Measurements from ENCODE around the gene UGDH.

Gene UGDH

DNA sequence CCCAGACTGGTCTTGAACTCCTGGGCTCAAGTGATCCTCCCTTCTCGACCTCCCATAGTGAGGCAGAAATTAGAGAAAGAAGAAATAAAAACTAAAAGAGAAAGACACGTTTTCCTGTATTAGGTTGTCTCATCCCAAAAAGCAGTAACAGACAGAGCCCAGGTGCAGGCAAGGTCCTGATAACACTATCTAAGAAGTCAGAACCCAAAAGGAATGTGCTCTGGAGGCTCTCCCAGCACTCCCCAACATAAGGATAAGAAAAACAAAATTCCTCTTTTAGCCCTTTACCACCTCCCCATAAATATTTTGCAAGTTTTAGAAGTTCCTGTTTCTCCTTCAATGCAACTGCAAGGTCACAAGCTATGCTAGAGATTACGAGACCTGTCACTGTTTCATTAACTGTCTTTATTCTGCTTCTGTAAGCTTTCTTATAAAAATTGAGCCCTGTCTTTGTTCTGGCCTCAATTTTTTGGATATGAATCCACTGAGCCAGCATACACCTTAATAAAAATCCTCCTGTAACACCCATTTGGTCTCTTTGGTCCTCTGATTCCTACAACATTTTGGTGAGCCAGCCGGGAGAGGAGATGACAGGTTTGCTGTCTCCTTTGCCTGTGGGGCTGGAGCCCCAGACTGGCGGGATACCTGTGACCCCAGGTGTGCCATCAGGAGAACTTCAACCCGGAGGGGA lies 42.5 kb downstream of the UGDH start:
- Histone ChIP-seq H2AK5ac (ENCODE audit: low read length) (no peak overlapping the region), H4K91ac (ENCODE audit: low read depth, low read length) (no peak overlapping the region), H3K79me2 (ENCODE audit: control insufficient read depth, insufficient read depth, low read length, poor library complexity) (no peaks in the 10 kb centered on the region), H4K12ac (ENCODE audit: low read depth, low read length) (no peak overlapping the region), H4K8ac (ENCODE audit: low read depth, low read length) (no peak overlapping the region), H2BK12ac (ENCODE audit: low read length) (no peak overlapping the region), H3K14ac (ENCODE audit: low read length) (no peak overlapping the region), H3K9me3 (ENCODE audit: insufficient read depth, low read depth, low read length) (peaks cover 2% of the 10 kb centered on the region), H2BK5ac (ENCODE audit: low read depth, low read length, poor library complexity) (no peak overlapping the region), H3K36me3 (ENCODE audit: control insufficient read depth in 1 of 2, insufficient read depth in 2 of 2, low read length in 2 of 2) (no peaks in the 10 kb centered on the region), H3K23ac (ENCODE audit: low read length) (no peak overlapping the region), H2BK120ac (ENCODE audit: insufficient read depth, low read length, poor library complexity) (no peak overlapping the region), H3K4me1 (ENCODE audit: control insufficient read depth in 1 of 2, insufficient read depth in 2 of 2, low read length in 2 of 2) (peaks cover 4 to 7% of the 10 kb centered on the region in 2 experiments), H3K79me1 (ENCODE audit: low read length) (no peaks in the 10 kb centered on the region), H3K27ac (ENCODE audit: low read depth, low read length) (no peak overlapping the region), H3K4ac (ENCODE audit: low read depth, low read length) (no peak overlapping the region), H3K4me3 (ENCODE audit: low read depth, low read length) (no peak overlapping the region), H2AFZ (ENCODE audit: insufficient read depth, low read length, poor library complexity) (no peak overlapping the region), H3K9ac (ENCODE audit: low read length) (no peak overlapping the region), H3K4me2 (ENCODE audit: low read length) (no peak overlapping the region), H3K18ac (ENCODE audit: low read length) (no peak overlapping the region), H3K27me3 (ENCODE audit: insufficient read depth, low read length) (no peaks in the 10 kb centered on the region)
- no CpG with 5 or more reads among the region's 6 CpGs for WGBS (ENCODE audit: extremely low coverage, insufficient coverage, insufficient read length)
- DNase-seq = peak in 1 of 2 donors; percentile 27

DNA sequence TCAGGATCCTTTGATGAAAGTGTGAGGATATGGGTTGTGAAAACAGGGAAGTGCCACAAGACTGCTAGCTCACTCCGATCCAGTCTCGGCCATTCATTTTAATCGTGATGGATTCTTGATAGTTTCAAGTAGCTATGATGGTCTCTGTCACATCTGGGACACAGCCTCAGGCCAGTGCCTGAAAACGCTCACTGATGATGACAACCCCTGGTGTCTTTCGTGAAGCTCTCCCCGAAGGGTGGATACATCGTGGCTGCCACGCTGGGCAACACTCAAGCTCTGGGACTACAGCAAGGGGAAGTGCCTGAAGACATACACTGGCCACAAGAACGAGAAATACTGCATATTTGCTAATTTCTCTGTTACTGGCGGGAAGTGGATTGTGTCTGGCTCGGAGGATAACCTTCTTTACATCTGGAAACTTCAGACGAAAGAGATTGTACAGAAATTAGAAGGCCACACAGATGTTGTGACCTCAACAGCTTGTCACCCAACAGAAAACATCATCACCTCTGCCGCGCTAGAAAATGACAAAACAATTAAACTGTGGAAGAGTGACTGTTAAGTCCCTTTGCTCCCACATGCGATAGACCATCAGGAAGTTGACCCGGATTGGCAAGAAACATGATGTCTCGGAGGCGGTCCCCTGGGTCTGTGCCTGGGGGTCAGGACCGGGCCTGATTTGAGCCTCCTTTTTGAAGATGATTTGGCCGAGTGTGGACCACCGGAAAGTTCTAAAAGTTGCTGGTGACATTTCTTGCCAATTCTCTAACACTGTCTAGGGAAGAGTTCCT lies 46.1 kb downstream of the UGDH start:
- H3K27me3 ChIP-seq (ENCODE audit: insufficient read depth, low read length) = no peaks in the 10 kb centered on the region
- no peak overlapping the region for H2BK5ac ChIP-seq (ENCODE audit: low read depth, low read length, poor library complexity)
- WGBS (ENCODE audit: extremely low coverage, insufficient coverage, insufficient read length) = no CpG with 5 or more reads among the region's 21 CpGs
- no peak overlapping the region for H2AK5ac ChIP-seq (ENCODE audit: low read length)
- no peak overlapping the region for H4K12ac ChIP-seq (ENCODE audit: low read depth, low read length)
- no peak overlapping the region for H4K91ac ChIP-seq (ENCODE audit: low read depth, low read length)
- H3K36me3 ChIP-seq (ENCODE audit: control insufficient read depth in 1 of 2, insufficient read depth in 2 of 2, low read length in 2 of 2) = peaks cover 0 to 5% of the 10 kb centered on the region in 2 experiments
- H3K4me3 ChIP-seq (ENCODE audit: low read depth, low read length) = no peak overlapping the region
- H3K18ac ChIP-seq (ENCODE audit: low read length) = no peak overlapping the region
- H4K8ac ChIP-seq (ENCODE audit: low read depth, low read length) = no peak overlapping the region
- H3K79me2 ChIP-seq (ENCODE audit: control insufficient read depth, insufficient read depth, low read length, poor library complexity) = no peaks in the 10 kb centered on the region
- peak; percentile 97 to 99 for DNase-seq
- peak overlapping the region; percentile 11 for H3K4me2 ChIP-seq (ENCODE audit: low read length)
- H3K4me1 ChIP-seq (ENCODE audit: control insufficient read depth in 1 of 2, insufficient read depth in 2 of 2, low read length in 2 of 2) = peaks cover 2 to 4% of the 10 kb centered on the region in 2 experiments
- H3K9ac ChIP-seq (ENCODE audit: low read length) = no peak overlapping the region
- no peak overlapping the region for H2AFZ ChIP-seq (ENCODE audit: insufficient read depth, low read length, poor library complexity)
- H3K23ac ChIP-seq (ENCODE audit: low read length) = no peak overlapping the region
- H3K9me3 ChIP-seq (ENCODE audit: insufficient read depth, low read depth, low read length) = peaks cover 2% of the 10 kb centered on the region
- H3K27ac ChIP-seq (ENCODE audit: low read depth, low read length) = no peak overlapping the region
- no peaks in the 10 kb centered on the region for H3K79me1 ChIP-seq (ENCODE audit: low read length)
- no peak overlapping the region for H2BK12ac ChIP-seq (ENCODE audit: low read length)
- H2BK120ac ChIP-seq (ENCODE audit: insufficient read depth, low read length, poor library complexity) = no peak overlapping the region
- H3K14ac ChIP-seq (ENCODE audit: low read length) = no peak overlapping the region
- H3K4ac ChIP-seq (ENCODE audit: low read depth, low read length) = no peak overlapping the region

DNA sequence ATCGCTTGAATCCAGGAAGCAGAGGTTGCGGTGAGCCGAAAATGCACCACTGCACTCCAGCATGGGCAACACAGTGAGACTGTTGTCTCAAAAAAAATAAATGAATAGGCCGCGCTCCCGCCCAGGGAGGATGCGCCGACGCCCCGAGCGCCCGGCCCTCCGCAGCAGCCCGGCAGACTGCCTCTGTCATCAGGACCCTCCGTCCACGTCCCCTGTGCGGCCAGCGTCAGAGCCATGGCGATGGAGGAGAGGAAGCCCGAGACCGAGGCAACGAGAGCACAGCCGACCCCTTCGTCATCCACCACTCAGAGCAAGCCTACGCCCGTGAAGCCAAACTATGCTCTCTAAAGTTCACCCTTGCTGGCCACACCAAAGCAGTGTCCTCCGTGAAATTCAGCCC lies 47.0 kb downstream of the UGDH start:
- Histone ChIP-seq H3K36me3 (ENCODE audit: control insufficient read depth in 1 of 2, insufficient read depth in 2 of 2, low read length in 2 of 2) (peaks cover 0 to 5% of the 10 kb centered on the region in 2 experiments), H3K9me3 (ENCODE audit: insufficient read depth, low read depth, low read length) (peaks cover 2% of the 10 kb centered on the region), H3K79me2 (ENCODE audit: control insufficient read depth, insufficient read depth, low read length, poor library complexity) (no peaks in the 10 kb centered on the region), H2AK5ac (ENCODE audit: low read length) (no peak overlapping the region), H2BK5ac (ENCODE audit: low read depth, low read length, poor library complexity) (no peak overlapping the region), H3K23ac (ENCODE audit: low read length) (no peak overlapping the region), H4K8ac (ENCODE audit: low read depth, low read length) (no peak overlapping the region), H3K14ac (ENCODE audit: low read length) (no peak overlapping the region), H3K4me1 (ENCODE audit: control insufficient read depth in 1 of 2, insufficient read depth in 2 of 2, low read length in 2 of 2) (peaks cover 2 to 4% of the 10 kb centered on the region in 2 experiments), H2AFZ (ENCODE audit: insufficient read depth, low read length, poor library complexity) (no peak overlapping the region), H3K79me1 (ENCODE audit: low read length) (no peaks in the 10 kb centered on the region), H3K27me3 (ENCODE audit: insufficient read depth, low read length) (no peaks in the 10 kb centered on the region), H3K4ac (ENCODE audit: low read depth, low read length) (no peak overlapping the region), H3K18ac (ENCODE audit: low read length) (no peak overlapping the region), H3K4me2 (ENCODE audit: low read length) (no peak overlapping the region), H3K4me3 (ENCODE audit: low read depth, low read length) (no peak overlapping the region), H3K9ac (ENCODE audit: low read length) (no peak overlapping the region), H4K12ac (ENCODE audit: low read depth, low read length) (no peak overlapping the region), H2BK12ac (ENCODE audit: low read length) (no peak overlapping the region), H4K91ac (ENCODE audit: low read depth, low read length) (no peak overlapping the region), H3K27ac (ENCODE audit: low read depth, low read length) (no peak overlapping the region), H2BK120ac (ENCODE audit: insufficient read depth, low read length, poor library complexity) (no peak overlapping the region)
- no CpG with 5 or more reads among the region's 27 CpGs for whole genome bisulfite sequencing (ENCODE audit: extremely low coverage, insufficient coverage, insufficient read length)
- no peak for DNase-seq

GRCh38 chr4:39476187-39476895 lies 50.9 kb downstream of the UGDH start:
- no CpG with 5 or more reads among the region's 5 CpGs for WGBS (ENCODE audit: extremely low coverage, insufficient coverage, insufficient read length)
- Histone ChIP-seq H3K4me1 (ENCODE audit: control insufficient read depth in 1 of 2, insufficient read depth in 2 of 2, low read length in 2 of 2) (peaks cover 2 to 4% of the 10 kb centered on the region in 2 experiments), H3K23ac (ENCODE audit: low read length) (no peak overlapping the region), H4K8ac (ENCODE audit: low read depth, low read length) (no peak overlapping the region), H3K9me3 (ENCODE audit: insufficient read depth, low read depth, low read length) (peaks cover 2% of the 10 kb centered on the region), H3K4ac (ENCODE audit: low read depth, low read length) (no peak overlapping the region), H4K91ac (ENCODE audit: low read depth, low read length) (no peak overlapping the region), H3K9ac (ENCODE audit: low read length) (no peak overlapping the region), H2BK5ac (ENCODE audit: low read depth, low read length, poor library complexity) (no peak overlapping the region), H3K36me3 (ENCODE audit: control insufficient read depth in 1 of 2, insufficient read depth in 2 of 2, low read length in 2 of 2) (peaks cover 0 to 5% of the 10 kb centered on the region in 2 experiments), H2BK12ac (ENCODE audit: low read length) (no peak overlapping the region), H4K12ac (ENCODE audit: low read depth, low read length) (no peak overlapping the region), H3K27me3 (ENCODE audit: insufficient read depth, low read length) (no peaks in the 10 kb centered on the region), H2AK5ac (ENCODE audit: low read length) (no peak overlapping the region), H3K79me1 (ENCODE audit: low read length) (no peaks in the 10 kb centered on the region), H3K79me2 (ENCODE audit: control insufficient read depth, insufficient read depth, low read length, poor library complexity) (no peaks in the 10 kb centered on the region), H3K4me3 (ENCODE audit: low read depth, low read length) (no peak overlapping the region), H3K14ac (ENCODE audit: low read length) (no peak overlapping the region), H3K18ac (ENCODE audit: low read length) (no peak overlapping the region), H3K27ac (ENCODE audit: low read depth, low read length) (no peak overlapping the region), H2AFZ (ENCODE audit: insufficient read depth, low read length, poor library complexity) (no peak overlapping the region), H3K4me2 (ENCODE audit: low read length) (no peak overlapping the region), H2BK120ac (ENCODE audit: insufficient read depth, low read length, poor library complexity) (no peak overlapping the region)
- no peak for DNase-seq
